ENCODE data around the gene PDE4B. TPM values are rescaled to one million over a fixed set of nuclear protein-coding genes. Genes with fewer than 3 reads are reported as not detected.

PDE4B gene
- total and polyA plus RNA-seq, 12 donors, result 2.0 to 63.2 (median 15.3) TPM

DNA sequence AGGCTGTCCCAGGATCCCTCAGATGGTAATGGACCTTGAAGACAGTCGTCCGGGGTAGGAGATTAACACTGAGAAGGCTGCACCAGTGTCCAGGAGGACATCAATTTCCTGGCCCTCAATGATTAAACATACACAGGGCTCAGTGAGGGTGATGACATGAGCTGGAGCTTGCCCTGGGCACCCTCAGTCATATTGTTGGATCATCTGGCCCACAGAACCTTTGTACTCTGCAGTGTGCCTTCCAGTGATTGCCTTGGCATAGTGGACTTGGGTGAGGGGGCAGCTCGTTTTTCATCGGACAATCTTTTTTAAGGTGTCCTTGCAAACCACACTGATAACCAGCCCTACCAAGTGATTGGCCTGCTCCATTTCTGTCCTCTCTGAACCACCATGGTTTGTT is 630.1 kb downstream of the PDE4B start:
- Histone ChIP-seq H3K9me3 (peaks cover 0 to 18% (median 5%) of the 10 kb centered on the region in 11 donors), H3K36me3 (no peaks in the 10 kb centered on the region), H3K4me1 (peaks cover 0 to 14% (median 0%) of the 10 kb centered on the region in 9 donors), H3K27me3 (no peaks in the 10 kb centered on the region), H3K4me3 (no peak overlapping the region), H3K27ac (no peak overlapping the region)
- no peak for ATAC-seq
- no peak for DNase-seq
- 76 to 92% methylated on average over 4 of the region's 4 CpGs for WGBS, 2 donors
- TF ChIP-seq, protein P1, sequence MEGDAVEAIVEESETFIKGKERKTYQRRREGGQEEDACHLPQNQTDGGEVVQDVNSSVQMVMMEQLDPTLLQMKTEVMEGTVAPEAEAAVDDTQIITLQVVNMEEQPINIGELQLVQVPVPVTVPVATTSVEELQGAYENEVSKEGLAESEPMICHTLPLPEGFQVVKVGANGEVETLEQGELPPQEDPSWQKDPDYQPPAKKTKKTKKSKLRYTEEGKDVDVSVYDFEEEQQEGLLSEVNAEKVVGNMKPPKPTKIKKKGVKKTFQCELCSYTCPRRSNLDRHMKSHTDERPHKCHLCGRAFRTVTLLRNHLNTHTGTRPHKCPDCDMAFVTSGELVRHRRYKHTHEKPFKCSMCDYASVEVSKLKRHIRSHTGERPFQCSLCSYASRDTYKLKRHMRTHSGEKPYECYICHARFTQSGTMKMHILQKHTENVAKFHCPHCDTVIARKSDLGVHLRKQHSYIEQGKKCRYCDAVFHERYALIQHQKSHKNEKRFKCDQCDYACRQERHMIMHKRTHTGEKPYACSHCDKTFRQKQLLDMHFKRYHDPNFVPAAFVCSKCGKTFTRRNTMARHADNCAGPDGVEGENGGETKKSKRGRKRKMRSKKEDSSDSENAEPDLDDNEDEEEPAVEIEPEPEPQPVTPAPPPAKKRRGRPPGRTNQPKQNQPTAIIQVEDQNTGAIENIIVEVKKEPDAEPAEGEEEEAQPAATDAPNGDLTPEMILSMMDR (IDR thresholded peaks at IDR 0.05), result no peak
- intact Hi-C loops (cut with DNase I), result no loop called here
